Ishikawa (cell line): ENCODE results near the gene KCTD13.

ENCODE experiments used
- EP300 ChIP-seq: IDR thresholded peaks from 2 replicates; pipeline ENCODE4 v1.6.1; 2012; ENCODE audit warnings: borderline replicate concordance
- FOXM1 ChIP-seq: IDR thresholded peaks from 2 replicates; pipeline ENCODE4 v1.6.1; 2012; ENCODE audit warnings: low read depth, borderline replicate concordance
- RAD21 ChIP-seq: IDR thresholded peaks from 2 replicates; pipeline ENCODE4 v1.6.1; 2012; ENCODE audit warnings: low read depth
- YY1 ChIP-seq: IDR thresholded peaks from 2 replicates; pipeline ENCODE4 v1.6.1; 2012; ENCODE audit warnings: low read depth

GRCh38 chr16:29899516-29900101 is 26.4 kb downstream of the KCTD13 start, which contains the start of gene SEZ6L2:
- no peak for TF ChIP-seq EP300
- no peak for TF ChIP-seq RAD21
- no peak for TF ChIP-seq YY1
- TF ChIP-seq FOXM1 = no peak
